Hematopoietic multipotent progenitor cell treated with erythropoietin and hydrocortisone succinate and interleukin-3 and kit ligand, for 6 days (in vitro differentiated cells): ENCODE data around the gene TPCN2.

Experiments
- DNase-seq: peaks from one replicate; pipeline ENCODE4 v3.0.0-alpha.2; 2015

The TPCN2 gene

GRCh38 chr11:69078508-69078907 is 29.8 kb downstream of the TPCN2 start:
- no peak for DNase-seq

- DNase-seq: peak; percentile 27
Observed at GRCh38 chr11:69078930-69079605, 30.3 kb downstream of the TPCN2 start.

- peak; percentile 60 for DNase-seq
Observed at GRCh38 chr11:69079661-69080256, 31.0 kb downstream of the TPCN2 start.

GRCh38 chr11:69080257-69080995 is 31.7 kb downstream of the TPCN2 start:
- DNase-seq: peak; percentile 95

- no peak for DNase-seq
Observed at GRCh38 chr11:69081180-69081579, 32.4 kb downstream of the TPCN2 start.

GRCh38 chr11:69083531-69084247 is 35.0 kb downstream of the TPCN2 start:
- DNase-seq: no peak

GRCh38 chr11:69084371-69084770 is 35.6 kb downstream of the TPCN2 start:
- no peak for DNase-seq

GRCh38 chr11:69085490-69086095 is 36.9 kb downstream of the TPCN2 start:
- no peak for DNase-seq

- DNase-seq: peak; percentile 43
Observed at GRCh38 chr11:69086152-69087132, 37.7 kb downstream of the TPCN2 start.

GRCh38 chr11:69087133-69087524 is 38.4 kb downstream of the TPCN2 start:
- DNase-seq: no peak

- no peak for DNase-seq
Observed at GRCh38 chr11:69087811-69088210, 39.1 kb downstream of the TPCN2 start.

- peak; percentile 88 for DNase-seq
Observed at GRCh38 chr11:69088676-69089146, 40.0 kb downstream of the TPCN2 start.

GRCh38 chr11:69089258-69089657 is 40.5 kb downstream of the TPCN2 start:
- peak; percentile 91 for DNase-seq

- no peak for DNase-seq
Observed at GRCh38 chr11:69091638-69092165, 43.0 kb downstream of the TPCN2 start.

GRCh38 chr11:69092263-69092662 is 43.5 kb downstream of the TPCN2 start:
- DNase-seq: no peak

GRCh38 chr11:69093106-69093505 is 44.4 kb downstream of the TPCN2 start:
- DNase-seq: no peak

GRCh38 chr11:69094111-69094914 is 45.6 kb downstream of the TPCN2 start:
- DNase-seq: no peak

- DNase-seq: no peak
Observed at GRCh38 chr11:69094915-69095290, 46.2 kb downstream of the TPCN2 start.

GRCh38 chr11:69095300-69095699 is 46.6 kb downstream of the TPCN2 start:
- no peak for DNase-seq

GRCh38 chr11:69096473-69096872 is 47.7 kb downstream of the TPCN2 start:
- no peak for DNase-seq
